HG03139 (cell line): ENCODE measurements around the gene DAP3.
"Not testable (repeated sequence)": the region's sequence is repeated elsewhere in the genome, so short reads cannot be mapped to it uniquely, and the experiment has no call there.

Experiments used
- ATAC-seq: cut with Tn5 transposase; IDR thresholded peaks from one replicate; pipeline ENCODE4 v1.9.1; 2021; ENCODE audit not compliant: unreplicated experiment

Gene DAP3

DNA sequence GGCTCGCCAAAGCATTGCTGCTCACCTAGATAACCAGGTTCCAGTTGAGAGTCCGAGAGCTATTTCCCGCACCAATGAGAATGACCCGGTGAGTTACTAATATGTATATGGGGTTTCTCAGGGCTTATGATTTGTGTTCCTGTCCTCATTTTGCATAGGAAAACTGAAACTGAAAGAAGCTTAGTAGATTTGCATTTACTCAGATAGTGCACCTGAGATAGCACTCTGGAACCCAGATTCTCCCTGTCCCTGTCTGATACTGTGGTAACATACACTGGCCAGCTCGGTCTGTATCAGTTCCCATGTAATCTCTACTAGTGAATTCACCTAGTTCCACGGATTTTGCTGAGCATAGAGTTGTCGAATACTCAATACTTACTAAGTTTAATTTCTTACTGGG, 28.1 kb downstream of the DAP3 start:
- ATAC-seq = no peak

- ATAC-seq = not testable (repeated sequence)
These were observed 29.7 kb downstream of the DAP3 start for GRCh38 chr1:155718524-155719115.

DNA sequence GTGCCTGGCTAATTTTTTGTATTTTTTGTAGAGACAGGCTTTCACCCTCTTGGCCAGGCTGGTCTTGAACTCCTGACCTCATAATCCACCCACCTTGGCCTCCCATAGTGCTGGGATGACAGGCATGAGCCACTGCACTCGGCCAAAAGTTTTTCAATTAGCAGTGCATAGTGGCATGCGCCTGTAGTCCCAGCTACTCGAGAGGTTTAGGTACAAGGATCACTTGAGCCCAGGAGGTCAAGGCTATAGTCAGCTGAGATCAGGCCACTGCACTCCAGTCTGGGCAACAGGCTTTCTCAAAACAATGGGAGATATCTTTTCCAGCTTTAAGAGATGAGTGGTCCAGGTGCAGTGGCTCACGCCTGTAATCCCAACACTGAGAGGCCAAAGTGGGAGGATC, 30.8 kb downstream of the DAP3 start:
- no peak for ATAC-seq

DNA sequence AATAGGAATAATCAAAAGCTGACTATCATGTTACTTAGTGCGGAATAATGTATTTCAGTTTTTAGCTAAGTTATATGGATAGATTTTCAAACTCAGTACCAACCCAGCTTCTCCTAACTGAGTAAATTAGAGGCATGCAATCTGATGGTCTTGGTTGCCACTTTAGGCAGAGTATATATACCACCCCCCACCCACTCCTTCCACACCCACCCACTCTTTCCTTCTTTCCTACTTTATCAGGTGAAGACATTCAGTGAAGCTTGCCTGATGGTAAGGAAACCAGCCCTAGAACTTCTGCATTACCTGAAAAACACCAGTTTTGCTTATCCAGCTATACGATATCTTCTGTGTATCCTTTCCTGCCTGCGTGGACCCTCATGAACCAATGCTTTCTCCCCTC, 36.3 kb downstream of the DAP3 start:
- ATAC-seq = no peak

GRCh38 chr1:155729031-155729898, 40.4 kb downstream of the DAP3 start:
- no peak for ATAC-seq

DNA sequence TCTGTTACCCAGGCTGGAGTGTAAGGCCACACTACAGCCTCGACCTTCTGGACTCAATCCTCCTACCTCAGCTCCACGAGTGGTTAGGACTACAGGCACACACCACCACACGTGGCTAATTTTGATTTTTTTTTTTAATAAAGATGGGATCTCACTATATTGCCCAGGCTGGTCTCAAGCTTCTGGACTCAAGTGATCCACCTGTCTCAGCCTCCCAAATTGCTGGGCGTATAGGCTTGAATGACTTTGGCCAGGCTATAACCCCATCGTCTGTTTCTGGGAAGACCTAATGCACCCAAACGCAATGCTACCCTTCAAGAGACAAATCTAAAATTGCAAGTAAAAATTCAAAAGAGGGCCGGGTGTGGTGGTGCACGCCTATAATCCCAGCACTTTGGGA, 52.1 kb downstream of the DAP3 start:
- ATAC-seq = no peak

- ATAC-seq = no peak
These were observed 53.0 kb downstream of the DAP3 start for GRCh38 chr1:155741908-155742307.

GRCh38 chr1:155744711-155745283, 55.9 kb downstream of the DAP3 start:
- no peak for ATAC-seq

DNA sequence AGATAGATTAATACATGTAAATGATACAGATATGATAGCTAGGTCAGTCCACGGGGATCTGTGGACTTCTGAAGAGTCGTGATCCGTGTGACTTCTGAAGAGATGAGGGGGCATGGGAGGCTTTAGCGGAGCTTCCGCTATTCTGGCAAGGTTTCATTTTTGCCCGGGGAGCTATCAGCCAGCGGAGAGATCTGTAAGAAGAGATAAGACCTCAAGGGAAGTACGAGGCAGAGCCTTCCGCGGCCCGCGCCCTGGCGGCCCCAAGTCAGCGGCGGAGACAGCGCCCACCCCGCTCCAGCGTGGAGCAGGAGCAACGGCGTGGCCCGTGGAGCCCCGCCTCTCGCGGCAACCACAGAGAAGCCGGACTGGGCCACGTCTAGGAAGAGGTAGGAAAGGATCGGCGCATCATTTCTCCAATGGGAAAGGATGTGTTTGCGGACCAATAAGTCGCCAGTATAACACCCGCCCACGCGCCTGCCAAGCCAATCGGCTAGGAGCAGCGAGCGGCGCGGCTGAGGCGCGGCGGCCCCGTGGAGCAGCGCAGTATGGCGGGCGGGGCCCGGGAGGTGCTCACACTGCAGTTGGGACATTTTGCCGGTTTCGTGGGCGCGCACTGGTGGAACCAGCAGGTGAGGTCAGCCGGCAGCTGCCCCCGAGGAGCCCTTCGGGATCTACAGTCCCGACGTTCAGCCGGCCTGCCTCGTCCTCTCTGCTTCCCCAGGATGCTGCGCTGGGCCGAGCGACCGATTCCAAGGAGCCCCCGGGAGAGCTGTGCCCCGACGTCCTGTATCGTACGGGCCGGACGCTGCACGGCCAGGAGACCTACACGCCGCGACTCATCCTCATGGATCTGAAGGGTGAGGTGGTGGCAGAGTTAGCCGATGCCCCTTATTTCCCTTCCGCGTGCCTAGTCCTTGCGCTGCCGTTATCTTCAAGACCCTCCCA, 56.7 kb downstream of the DAP3 start:
- ATAC-seq = peak; percentile 78

- ATAC-seq = not testable (repeated sequence)
These were observed 58.7 kb downstream of the DAP3 start for GRCh38 chr1:155747586-155747985.

DNA sequence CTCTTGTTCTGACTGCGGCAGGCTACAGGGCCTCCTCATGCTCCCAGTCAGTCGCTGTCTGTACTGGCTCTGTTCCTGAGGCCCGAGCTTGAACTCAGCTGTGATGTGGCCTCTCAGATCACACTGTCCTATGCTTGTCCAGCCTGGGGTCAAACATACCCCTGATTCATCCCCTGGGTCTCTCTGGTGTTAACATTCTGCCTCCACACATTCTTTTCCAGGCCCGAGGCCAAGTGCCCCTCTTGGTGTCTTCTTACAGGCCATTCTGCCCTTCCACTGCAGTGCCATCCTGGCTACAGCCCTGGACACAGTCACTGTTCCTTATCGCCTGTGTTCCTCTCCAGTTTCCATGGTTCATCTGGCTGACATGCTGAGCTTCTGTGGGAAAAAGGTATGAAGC, 59.2 kb downstream of the DAP3 start:
- not testable (repeated sequence) for ATAC-seq

GRCh38 chr1:155759017-155759416, 70.1 kb downstream of the DAP3 start:
- ATAC-seq = not testable (repeated sequence)

- no peak for ATAC-seq
These were observed 71.2 kb downstream of the DAP3 start for GRCh38 chr1:155759966-155760630.

GRCh38 chr1:155760751-155761475, 72.0 kb downstream of the DAP3 start:
- ATAC-seq = no peak

- ATAC-seq = no peak
These were observed 73.0 kb downstream of the DAP3 start for GRCh38 chr1:155761736-155762405.

GRCh38 chr1:155763090-155763815, 74.4 kb downstream of the DAP3 start:
- ATAC-seq = not testable (repeated sequence)

DNA sequence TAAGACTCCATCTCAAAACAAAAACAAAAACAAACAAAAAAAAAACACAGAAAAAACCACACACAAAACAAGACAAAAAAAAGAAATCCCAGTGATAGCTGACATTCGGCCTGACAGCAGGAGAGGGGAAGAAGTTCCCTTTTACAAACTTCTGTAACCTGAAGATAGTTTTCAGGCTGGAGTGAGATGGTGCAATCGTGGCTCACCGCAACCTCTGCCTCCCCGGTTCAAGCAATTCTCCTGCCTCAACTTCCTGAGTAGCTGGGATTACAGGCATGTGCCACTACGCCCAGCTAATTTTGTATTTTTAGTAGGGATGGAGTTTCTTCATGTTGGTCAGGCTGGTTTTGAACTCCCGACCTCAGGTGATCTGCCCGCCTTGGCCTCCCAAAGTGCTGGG, 75.1 kb downstream of the DAP3 start:
- not testable (repeated sequence) for ATAC-seq

GRCh38 chr1:155767399-155767989, 78.6 kb downstream of the DAP3 start:
- not testable (repeated sequence) for ATAC-seq
